C4-2B (cell line): ENCODE results near the gene HES5.

Experiments
- CTCF ChIP-seq: fragments of 450-650 bp; conservative IDR thresholded peaks from 2 replicates; pipeline ENCODE4 v1.5.1; 2017; ENCODE audit warnings: mild to moderate bottlenecking
- ZFX ChIP-seq: fragments of 450-650 bp; IDR thresholded peaks from 2 replicates; pipeline ENCODE4 v1.6.1; 2017

DNA sequence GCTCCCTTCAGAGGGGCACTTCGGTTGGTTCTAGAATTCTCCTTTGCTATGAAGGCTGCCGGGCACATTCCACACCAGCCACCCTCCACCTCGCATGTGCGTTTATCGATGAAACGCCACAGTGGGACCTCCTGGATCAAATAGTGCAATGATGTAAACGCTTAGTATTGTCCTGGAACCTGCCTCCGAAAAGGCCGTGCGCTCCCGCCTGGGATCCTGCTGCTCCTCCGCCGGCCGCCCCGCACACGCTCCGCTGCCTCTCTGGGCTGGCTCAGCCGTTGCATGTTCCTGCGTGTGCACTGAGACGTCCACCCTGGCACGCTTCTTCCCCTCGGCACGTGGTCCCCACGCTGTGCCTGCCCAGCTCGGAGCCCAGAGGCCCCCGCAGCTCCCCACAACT is 22.1 kb upstream of the HES5 start:
- TF ChIP-seq CTCF (no peak), ZFX (no peak)
